ENCODE measurements around the gene C2orf80. TPM values are rescaled to one million over a fixed set of nuclear protein-coding genes. Genes with fewer than 3 reads are reported as not detected.

The C2orf80 gene
- total RNA-seq = not detected
- not detected for total RNA-seq (2013)

GRCh38 chr2:208189810-208190503, at the start of gene C2orf80:
Gene C2orf80, minus strand, starts transcription at chr2:208190030. Its CDS starts 3,044 bp downstream, at chr2:208186986.
- Histone ChIP-seq H3K4me1 (ENCODE audit: control insufficient read depth, insufficient read depth, low read length) (no peaks in the 10 kb centered on the region), H3K4me3 (ENCODE audit: low read length) (no peak within 1 kb of the TSS), H3K27ac (ENCODE audit: low read length) (no peak within 1 kb of the TSS), H3K27me3 (ENCODE audit: control insufficient read depth, insufficient read depth, low read length) (no peaks in the 10 kb centered on the region), H3K36me3 (ENCODE audit: control insufficient read depth, insufficient read depth, low read length) (no peaks in the 10 kb centered on the region), H3K9me3 (ENCODE audit: control insufficient read depth, insufficient read depth, low read length) (no peaks in the 10 kb centered on the region)
- Mint-ChIP-seq H3K4me3 (no peak within 1 kb of the TSS), H3K27me3 (ENCODE audit: low read depth in 2 of 2) (peaks cover 0 to 16% of the 10 kb centered on the region in 2 donors), H3K36me3 (no peaks in the 10 kb centered on the region), H3K4me1 (no peaks in the 10 kb centered on the region), H3K27ac (no peak within 1 kb of the TSS), H3K9me3 (no peaks in the 10 kb centered on the region)
- WGBS (ENCODE audit: insufficient coverage) = 82% methylated on average over 9 of the region's 10 CpGs
- intact Hi-C loops (cut with micrococcal nuclease) = no loop called here
- DNase-seq (no peak), ATAC-seq (no peak)
- TF ChIP-seq CTCF (IDR thresholded peaks at IDR 0.05) = no peak

DNA sequence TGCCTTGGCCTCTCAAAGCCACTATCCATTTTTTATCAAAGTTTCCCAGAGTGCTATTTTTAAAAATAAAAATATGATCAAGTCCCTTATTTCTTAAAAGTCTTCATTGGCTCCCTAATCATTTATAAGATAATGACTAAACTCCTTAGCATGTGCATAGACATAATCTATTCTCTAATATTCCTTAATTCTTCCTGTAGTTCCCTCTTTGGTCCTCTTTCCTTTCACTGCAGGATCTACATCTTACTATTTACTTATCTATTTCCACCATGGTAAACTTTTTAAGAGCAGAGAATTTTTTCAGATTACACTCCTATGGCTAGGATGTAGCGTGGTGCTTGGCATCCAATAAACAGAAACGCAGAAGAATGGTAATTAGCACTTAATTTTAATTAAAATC, 46.0 kb upstream of the C2orf80 start:
- DNase-seq (no peak), ATAC-seq (no peak)
- H3K36me3 ChIP-seq (ENCODE audit: control insufficient read depth, insufficient read depth, low read length) = peaks cover 35% of the 10 kb centered on the region
- WGBS (ENCODE audit: insufficient coverage) = no CpG with 5 or more reads among the region's 2 CpGs
- peaks cover 0 to 4% of the 10 kb centered on the region in 2 donors for H3K9me3 Mint-ChIP-seq
- H3K9me3 ChIP-seq (ENCODE audit: control insufficient read depth, insufficient read depth, low read length) = no peaks in the 10 kb centered on the region
- H3K4me1 ChIP-seq (ENCODE audit: control insufficient read depth, insufficient read depth, low read length) = no peaks in the 10 kb centered on the region
- no peak for TF ChIP-seq CTCF (IDR thresholded peaks at IDR 0.05)
- no peak overlapping the region for H3K4me3 Mint-ChIP-seq
- no peak overlapping the region for H3K4me3 ChIP-seq (ENCODE audit: low read length)
- H3K36me3 Mint-ChIP-seq = peaks cover 21% of the 10 kb centered on the region
- H3K27me3 Mint-ChIP-seq (ENCODE audit: low read depth in 2 of 2) = no peaks in the 10 kb centered on the region
- H3K4me1 Mint-ChIP-seq = no peaks in the 10 kb centered on the region
- intact Hi-C loops (cut with micrococcal nuclease) = no loop called here
- H3K27ac ChIP-seq (ENCODE audit: low read length) = no peak overlapping the region
- H3K27ac Mint-ChIP-seq = no peak overlapping the region
- H3K27me3 ChIP-seq (ENCODE audit: control insufficient read depth, insufficient read depth, low read length) = no peaks in the 10 kb centered on the region

- intact Hi-C loops (cut with micrococcal nuclease) = no loop called here
- no peaks in the 10 kb centered on the region for H3K27me3 Mint-ChIP-seq (ENCODE audit: low read depth in 2 of 2)
- Histone ChIP-seq H3K27me3 (ENCODE audit: control insufficient read depth, insufficient read depth, low read length) (no peaks in the 10 kb centered on the region), H3K27ac (ENCODE audit: low read length) (no peak overlapping the region), H3K36me3 (ENCODE audit: control insufficient read depth, insufficient read depth, low read length) (peaks cover 25% of the 10 kb centered on the region), H3K4me3 (ENCODE audit: low read length) (no peak overlapping the region), H3K4me1 (ENCODE audit: control insufficient read depth, insufficient read depth, low read length) (no peaks in the 10 kb centered on the region), H3K9me3 (ENCODE audit: control insufficient read depth, insufficient read depth, low read length) (no peaks in the 10 kb centered on the region)
- DNase-seq (no peak), ATAC-seq (no peak)
- H3K27ac Mint-ChIP-seq = no peak overlapping the region
- peaks cover 19% of the 10 kb centered on the region for H3K36me3 Mint-ChIP-seq
- no peak for TF ChIP-seq CTCF (IDR thresholded peaks at IDR 0.05)
- WGBS (ENCODE audit: insufficient coverage) = 100% methylated on average over 1 of the region's 1 CpG
- H3K4me1 Mint-ChIP-seq = no peaks in the 10 kb centered on the region
- H3K4me3 Mint-ChIP-seq = no peak overlapping the region
- peaks cover 0 to 4% of the 10 kb centered on the region in 2 donors for H3K9me3 Mint-ChIP-seq
Observed at GRCh38 chr2:208234786-208235185, 45.0 kb upstream of the C2orf80 start.

- H3K9me3 ChIP-seq (ENCODE audit: control insufficient read depth, insufficient read depth, low read length) = no peaks in the 10 kb centered on the region
- H3K4me3 ChIP-seq (ENCODE audit: low read length) = no peak overlapping the region
- H3K27ac Mint-ChIP-seq = no peak overlapping the region
- TF ChIP-seq CTCF (IDR thresholded peaks at IDR 0.05) = no peak
- H3K9me3 Mint-ChIP-seq = peaks cover 0 to 4% of the 10 kb centered on the region in 2 donors
- DNase-seq (no peak), ATAC-seq (no peak)
- whole genome bisulfite sequencing (ENCODE audit: insufficient coverage) = 50% methylated on average over 1 of the region's 1 CpG
- no peaks in the 10 kb centered on the region for H3K4me1 ChIP-seq (ENCODE audit: control insufficient read depth, insufficient read depth, low read length)
- H3K4me1 Mint-ChIP-seq = no peaks in the 10 kb centered on the region
- H3K36me3 ChIP-seq (ENCODE audit: control insufficient read depth, insufficient read depth, low read length) = no peaks in the 10 kb centered on the region
- H3K27me3 Mint-ChIP-seq (ENCODE audit: low read depth in 2 of 2) = no peaks in the 10 kb centered on the region
- no peaks in the 10 kb centered on the region for H3K36me3 Mint-ChIP-seq
- intact Hi-C loops (cut with micrococcal nuclease) = no loop called here
- no peaks in the 10 kb centered on the region for H3K27me3 ChIP-seq (ENCODE audit: control insufficient read depth, insufficient read depth, low read length)
- no peak overlapping the region for H3K4me3 Mint-ChIP-seq
- H3K27ac ChIP-seq (ENCODE audit: low read length) = no peak overlapping the region
Observed at GRCh38 chr2:208228476-208228875, 38.6 kb upstream of the C2orf80 start.
